Measurements from ENCODE around the gene PHF2.

The PHF2 gene

GRCh38 chr9:93576258-93577077 lies at the start of gene PHF2:
Gene PHF2, plus strand, starts transcription at chr9:93576584. Its CDS starts 190 bp downstream, at chr9:93576774.
- DNase-seq (peak; percentile 39), ATAC-seq (peak; percentile 50)
- Mint-ChIP-seq H3K27me3 (no peaks in the 10 kb centered on the region), H3K27ac (peak within 1 kb of the TSS; percentile 88), H3K4me3 (peak within 1 kb of the TSS; percentile 84), H3K9me3 (no peaks in the 10 kb centered on the region), H3K36me3 (ENCODE audit: low read depth) (no peaks in the 10 kb centered on the region), H3K4me1 (peaks cover 30% of the 10 kb centered on the region)

DNA sequence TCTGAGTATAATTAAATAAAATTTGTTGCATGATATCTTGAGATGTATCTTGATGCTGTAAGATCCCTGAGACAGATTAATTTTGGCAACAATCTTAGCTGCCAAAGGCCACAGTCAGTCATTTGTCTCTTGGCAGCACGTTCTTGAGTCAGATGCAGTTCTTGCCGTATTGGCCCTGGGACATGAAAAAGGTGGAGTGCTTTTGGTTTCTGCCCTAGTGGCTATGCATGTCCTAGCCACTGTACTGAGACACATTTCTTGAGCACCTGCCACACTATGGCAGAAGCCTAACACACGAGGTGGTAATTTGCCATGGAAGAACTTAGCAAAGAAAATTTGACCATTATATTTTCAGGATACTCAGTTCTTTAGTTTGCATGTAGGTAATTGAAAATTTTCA lies 45.0 kb upstream of the PHF2 start:
- H3K4me1 Mint-ChIP-seq: no peaks in the 10 kb centered on the region
- no peak overlapping the region for H3K27ac Mint-ChIP-seq

GRCh38 chr9:93532141-93532540 lies 44.2 kb upstream of the PHF2 start:
- no peaks in the 10 kb centered on the region for H3K27me3 Mint-ChIP-seq
- DNase-seq: no peak
- no peak overlapping the region for H3K27ac Mint-ChIP-seq
- H3K9me3 Mint-ChIP-seq: no peaks in the 10 kb centered on the region
- H3K36me3 Mint-ChIP-seq (ENCODE audit: low read depth): peaks cover 55% of the 10 kb centered on the region
- H3K4me3 Mint-ChIP-seq: no peak overlapping the region
- H3K4me1 Mint-ChIP-seq: no peaks in the 10 kb centered on the region
- no peak for ATAC-seq

More for the DNA sequence above, 45.0 kb upstream of the PHF2 start:
- Mint-ChIP-seq H3K36me3 (ENCODE audit: low read depth) (peaks cover 61% of the 10 kb centered on the region), H3K27me3 (no peaks in the 10 kb centered on the region), H3K9me3 (no peaks in the 10 kb centered on the region), H3K4me3 (no peak overlapping the region)
- DNase-seq: no peak
- ATAC-seq: no peak

DNA sequence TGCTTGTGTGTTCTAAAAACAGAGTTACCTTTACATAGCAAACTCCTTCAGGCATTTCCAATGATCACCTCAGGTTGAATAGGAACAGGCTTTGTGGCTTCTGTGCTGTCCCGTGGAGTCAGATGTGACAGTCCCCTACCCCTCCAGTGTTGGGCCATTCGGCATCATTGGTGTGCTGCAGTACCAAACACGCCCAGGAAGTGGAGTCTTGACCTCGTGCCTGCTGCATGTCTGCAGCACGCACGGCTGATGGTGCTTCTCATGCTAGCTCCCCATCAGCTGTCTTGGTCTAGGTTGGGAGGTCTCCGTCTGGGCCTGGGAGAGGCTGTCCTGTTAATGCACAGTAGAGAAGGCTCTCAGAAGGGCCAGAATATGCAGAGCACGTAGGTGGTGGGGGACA lies 42.5 kb upstream of the PHF2 start:
- H3K4me3 Mint-ChIP-seq: no peak overlapping the region
- ATAC-seq (no peak), DNase-seq (no peak)
- H3K36me3 Mint-ChIP-seq (ENCODE audit: low read depth): peaks cover 55% of the 10 kb centered on the region
- H3K27me3 Mint-ChIP-seq: no peaks in the 10 kb centered on the region
- no peaks in the 10 kb centered on the region for H3K4me1 Mint-ChIP-seq
- no peaks in the 10 kb centered on the region for H3K9me3 Mint-ChIP-seq
- no peak overlapping the region for H3K27ac Mint-ChIP-seq

DNA sequence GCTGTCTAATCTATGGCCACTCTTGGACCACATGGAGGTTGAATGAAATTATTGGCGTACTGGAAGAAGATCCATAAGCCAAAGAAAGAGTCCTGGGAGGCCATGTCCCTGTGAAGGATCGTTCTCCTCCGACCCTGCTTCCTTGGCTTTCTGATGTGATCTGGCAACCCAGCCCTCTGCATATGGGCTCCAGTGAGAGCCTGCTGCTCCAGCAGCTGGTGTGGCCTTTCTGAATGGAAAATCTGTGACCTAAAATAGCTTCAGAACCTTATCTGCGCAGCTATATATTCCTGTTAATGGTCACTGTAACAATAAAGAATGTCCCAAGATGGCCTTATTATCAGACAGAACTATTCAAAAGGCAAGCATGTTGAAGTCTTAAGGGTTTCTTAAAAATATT lies 40.2 kb upstream of the PHF2 start:
- Mint-ChIP-seq H3K4me3 (no peak overlapping the region), H3K9me3 (no peaks in the 10 kb centered on the region), H3K27ac (no peak overlapping the region), H3K36me3 (ENCODE audit: low read depth) (peaks cover 46% of the 10 kb centered on the region), H3K27me3 (no peaks in the 10 kb centered on the region), H3K4me1 (no peaks in the 10 kb centered on the region)
- DNase-seq (no peak), ATAC-seq (no peak)

DNA sequence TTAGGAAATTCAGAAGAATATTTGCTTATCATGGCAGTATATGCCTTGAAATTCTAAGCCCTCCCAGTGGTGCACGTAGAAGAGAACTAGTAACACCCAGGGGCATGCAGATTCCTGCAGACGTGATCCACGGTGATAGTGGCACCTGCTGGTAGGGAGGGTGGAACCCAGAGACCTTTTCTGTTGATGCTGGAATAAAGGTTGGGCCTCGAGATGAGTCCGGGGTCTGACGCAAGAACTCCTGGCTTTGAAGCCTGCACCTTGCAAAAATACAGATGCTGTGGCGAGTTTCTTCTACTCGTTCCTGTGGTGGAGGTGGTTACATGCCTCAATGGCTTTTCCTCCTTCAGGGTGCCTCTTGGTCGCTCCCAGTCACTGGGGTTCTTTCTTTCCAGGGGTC lies 39.5 kb upstream of the PHF2 start:
- no peak for DNase-seq
- Mint-ChIP-seq H3K36me3 (ENCODE audit: low read depth) (peaks cover 41% of the 10 kb centered on the region), H3K27ac (peak overlapping the region; percentile 27), H3K9me3 (no peaks in the 10 kb centered on the region), H3K4me3 (no peak overlapping the region), H3K4me1 (no peaks in the 10 kb centered on the region), H3K27me3 (no peaks in the 10 kb centered on the region)
- no peak for ATAC-seq

DNA sequence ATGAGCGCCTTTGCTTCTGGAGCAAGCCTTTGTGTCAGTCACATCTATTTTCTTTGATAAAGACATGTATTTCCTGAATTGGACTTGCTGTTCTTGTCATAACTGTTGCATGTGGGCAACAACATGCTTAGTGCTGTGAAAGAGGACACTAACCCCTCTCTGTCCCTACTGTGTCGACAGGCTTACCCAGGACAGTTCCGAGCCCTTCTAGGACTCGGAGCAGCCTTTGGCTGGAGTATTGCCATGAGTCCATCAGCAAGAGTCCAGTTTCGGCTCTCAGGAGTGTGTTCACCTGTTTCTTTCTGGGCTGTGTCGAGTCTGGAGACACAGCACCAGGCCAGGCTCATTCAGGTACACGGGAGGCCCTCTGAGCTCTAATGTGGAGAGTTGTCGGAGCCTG lies 36.1 kb upstream of the PHF2 start:
- H3K27ac Mint-ChIP-seq: no peak overlapping the region
- no peaks in the 10 kb centered on the region for H3K27me3 Mint-ChIP-seq
- peaks cover 30% of the 10 kb centered on the region for H3K36me3 Mint-ChIP-seq (ENCODE audit: low read depth)
- no peak for DNase-seq
- no peaks in the 10 kb centered on the region for H3K4me1 Mint-ChIP-seq
- H3K4me3 Mint-ChIP-seq: no peak overlapping the region
- H3K9me3 Mint-ChIP-seq: no peaks in the 10 kb centered on the region
- no peak for ATAC-seq

- no peak for ATAC-seq
- H3K36me3 Mint-ChIP-seq (ENCODE audit: low read depth): peaks cover 29% of the 10 kb centered on the region
- no peaks in the 10 kb centered on the region for H3K9me3 Mint-ChIP-seq
- no peak overlapping the region for H3K27ac Mint-ChIP-seq
- H3K4me1 Mint-ChIP-seq: no peaks in the 10 kb centered on the region
- no peak overlapping the region for H3K4me3 Mint-ChIP-seq
- H3K27me3 Mint-ChIP-seq: no peaks in the 10 kb centered on the region
- no peak for DNase-seq
Observed at GRCh38 chr9:93541005-93541404, 35.4 kb upstream of the PHF2 start.

- ATAC-seq: no peak
- H3K27ac Mint-ChIP-seq: no peak overlapping the region
- H3K9me3 Mint-ChIP-seq: no peaks in the 10 kb centered on the region
- no peak for DNase-seq
- no peak overlapping the region for H3K4me3 Mint-ChIP-seq
- H3K27me3 Mint-ChIP-seq: no peaks in the 10 kb centered on the region
- H3K4me1 Mint-ChIP-seq: no peaks in the 10 kb centered on the region
- peaks cover 36% of the 10 kb centered on the region for H3K36me3 Mint-ChIP-seq (ENCODE audit: low read depth)
Observed at GRCh38 chr9:93541581-93542349, 34.6 kb upstream of the PHF2 start.

DNA sequence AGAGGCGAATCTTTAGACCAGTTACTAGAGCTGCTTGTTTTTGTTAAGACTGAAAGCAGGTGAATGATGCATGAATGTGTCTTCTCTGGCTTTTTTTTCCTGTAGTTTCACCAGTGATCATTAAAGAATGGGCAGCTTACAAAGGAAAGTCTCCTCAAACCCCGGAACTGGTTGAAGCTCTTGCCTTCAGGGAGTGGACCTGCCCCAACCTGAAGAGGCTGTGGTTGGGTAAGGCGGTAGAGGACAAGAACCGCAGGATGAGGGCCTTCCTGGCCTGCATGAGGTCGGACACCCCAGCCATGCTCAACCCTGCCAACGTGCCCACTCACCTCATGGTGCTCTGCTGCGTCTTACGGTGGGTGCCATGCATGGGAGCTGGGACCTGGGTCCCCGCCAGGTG lies 33.3 kb upstream of the PHF2 start:
- Mint-ChIP-seq H3K27me3 (no peaks in the 10 kb centered on the region), H3K9me3 (no peaks in the 10 kb centered on the region), H3K4me1 (no peaks in the 10 kb centered on the region), H3K36me3 (ENCODE audit: low read depth) (peaks cover 42% of the 10 kb centered on the region), H3K27ac (no peak overlapping the region), H3K4me3 (no peak overlapping the region)
- ATAC-seq: no peak
- DNase-seq: no peak

DNA sequence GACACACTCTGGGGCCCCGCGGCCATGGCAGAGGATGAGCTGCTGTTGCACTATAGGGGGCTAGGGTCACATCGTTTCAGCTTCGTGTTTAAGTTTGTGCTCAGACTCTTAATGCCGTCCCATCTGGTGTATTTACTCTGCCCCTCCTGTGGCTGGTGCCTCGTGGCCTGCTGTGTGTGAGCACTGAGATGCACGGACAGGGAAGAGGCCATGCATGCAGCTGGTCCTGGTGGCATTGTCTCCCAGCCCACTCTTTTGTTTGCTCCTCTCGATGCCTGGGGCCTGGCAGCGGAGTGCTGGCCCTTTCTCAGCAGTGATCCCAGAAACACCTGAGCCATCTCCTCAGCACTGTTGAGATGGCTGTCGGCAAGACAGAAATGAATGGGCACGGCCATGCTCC lies 30.0 kb upstream of the PHF2 start:
- Mint-ChIP-seq H3K36me3 (ENCODE audit: low read depth) (peaks cover 45% of the 10 kb centered on the region), H3K27me3 (no peaks in the 10 kb centered on the region), H3K4me3 (no peak overlapping the region), H3K27ac (no peak overlapping the region), H3K9me3 (no peaks in the 10 kb centered on the region), H3K4me1 (no peaks in the 10 kb centered on the region)
- DNase-seq (no peak), ATAC-seq (no peak)

DNA sequence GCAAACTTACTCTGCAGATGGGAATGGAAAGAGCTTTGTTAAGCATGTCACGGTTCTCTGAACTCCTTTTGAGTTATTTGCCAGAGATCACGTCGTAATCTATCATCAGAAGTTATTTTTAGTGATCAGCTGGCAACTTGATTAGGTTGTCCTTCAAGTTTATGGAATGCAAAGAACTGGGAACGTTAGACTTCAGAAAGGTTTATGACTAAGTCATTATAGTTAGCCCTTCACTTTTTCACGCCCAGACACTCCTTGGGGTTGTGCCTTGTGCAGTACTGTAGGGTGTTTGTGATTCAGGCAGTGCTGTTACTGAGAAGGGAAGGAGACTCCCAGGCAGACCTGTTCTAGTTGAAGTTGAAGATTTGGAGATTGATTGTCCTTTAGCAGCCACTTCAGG lies 26.8 kb upstream of the PHF2 start:
- Mint-ChIP-seq H3K4me3 (no peak overlapping the region), H3K4me1 (no peaks in the 10 kb centered on the region), H3K9me3 (no peaks in the 10 kb centered on the region), H3K27ac (no peak overlapping the region), H3K36me3 (ENCODE audit: low read depth) (peaks cover 45% of the 10 kb centered on the region), H3K27me3 (no peaks in the 10 kb centered on the region)
- DNase-seq (no peak), ATAC-seq (no peak)

- peaks cover 40% of the 10 kb centered on the region for H3K36me3 Mint-ChIP-seq (ENCODE audit: low read depth)
- no peak overlapping the region for H3K27ac Mint-ChIP-seq
Observed at GRCh38 chr9:93552923-93553322, 23.5 kb upstream of the PHF2 start.

DNA sequence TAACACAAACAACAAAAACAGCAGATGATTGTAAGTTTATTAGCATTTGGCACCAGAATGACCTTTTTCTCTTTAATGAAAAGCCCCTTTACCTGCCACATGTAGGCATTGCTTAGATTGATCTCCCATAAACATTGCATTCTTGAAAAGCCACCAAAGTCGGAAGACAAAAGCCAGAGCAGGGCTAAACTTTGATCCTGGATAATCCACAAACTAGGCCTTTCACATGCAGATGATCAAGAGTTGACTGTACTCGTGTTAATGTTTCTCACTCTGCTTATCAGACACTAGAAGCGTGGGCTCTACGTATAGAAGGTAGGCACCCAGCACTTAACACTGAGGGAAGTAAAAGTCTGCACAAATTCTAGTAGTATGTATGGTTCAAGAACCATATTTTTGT lies 21.0 kb upstream of the PHF2 start:
- Mint-ChIP-seq H3K27ac (no peak overlapping the region), H3K4me3 (no peak overlapping the region), H3K4me1 (no peaks in the 10 kb centered on the region), H3K27me3 (no peaks in the 10 kb centered on the region), H3K36me3 (ENCODE audit: low read depth) (peaks cover 44% of the 10 kb centered on the region), H3K9me3 (no peaks in the 10 kb centered on the region)
- ATAC-seq (no peak), DNase-seq (no peak)

More at GRCh38 chr9:93552923-93553322, 23.5 kb upstream of the PHF2 start:
- ATAC-seq (no peak), DNase-seq (no peak)
- H3K4me3 Mint-ChIP-seq: no peak overlapping the region
- no peaks in the 10 kb centered on the region for H3K27me3 Mint-ChIP-seq
- no peaks in the 10 kb centered on the region for H3K4me1 Mint-ChIP-seq
- H3K9me3 Mint-ChIP-seq: no peaks in the 10 kb centered on the region
